Type B pancreatic cell (in vitro differentiated cells): ENCODE results near the gene ANKRD33B. TPM values are rescaled to one million over a fixed set of nuclear protein-coding genes. Genes with fewer than 3 reads are reported as not detected.

Experiments used
- DNase-seq: peaks from one replicate; pipeline ENCODE4 v3.0.0; 2021; ENCODE audit warnings: mixed read lengths; ENCODE audit not compliant: unreplicated experiment; ENCODE audit errors: extremely low spot score
- H3K27ac Mint-ChIP-seq: 2 replicates; pipeline ENCODE4 v1.8.0; 2021; ENCODE audit warnings: mild to moderate bottlenecking, mixed read lengths
- H3K27me3 Mint-ChIP-seq: 2 replicates; pipeline ENCODE4 v1.8.0; 2021; ENCODE audit warnings: mixed read lengths
- H3K36me3 Mint-ChIP-seq: 2 replicates; pipeline ENCODE4 v1.8.0; 2021; ENCODE audit warnings: mixed read lengths
- H3K4me1 Mint-ChIP-seq: one replicate; pipeline ENCODE4 v1.8.0; 2021; ENCODE audit warnings: mixed read lengths; ENCODE audit not compliant: unreplicated experiment
- H3K4me3 Mint-ChIP-seq: 2 replicates; pipeline ENCODE4 v1.8.0; 2021; ENCODE audit warnings: mild to moderate bottlenecking, mixed read lengths
- H3K9me3 Mint-ChIP-seq: 2 replicates; pipeline ENCODE4 v1.8.0; 2021; ENCODE audit warnings: mixed read lengths
- CTCF ChIP-seq: fragments of 200-600 bp; sonication (generic); conservative IDR thresholded peaks from 2 replicates; pipeline ENCODE4 v1.5.0; 2021; ENCODE audit warnings: antibody characterized with exemption, mild to moderate bottlenecking
- total RNA-seq: library from RNA; stranded (reverse); gene quantifications from 2 replicates; pipeline ENCODE4 v1.2.1, GENCODE V29; 2021; ENCODE audit warnings: low replicate concordance

ANKRD33B gene
- total RNA-seq, 1 donor from 2014 or later = 3.4 TPM

- no peak overlapping the region for H3K4me3 Mint-ChIP-seq
- H3K27ac Mint-ChIP-seq = no peak overlapping the region
- no peak for DNase-seq
- H3K36me3 Mint-ChIP-seq = no peaks in the 10 kb centered on the region
- no peak for TF ChIP-seq CTCF
- no peaks in the 10 kb centered on the region for H3K9me3 Mint-ChIP-seq
- peaks cover 13% of the 10 kb centered on the region for H3K4me1 Mint-ChIP-seq
- H3K27me3 Mint-ChIP-seq = peaks cover 18% of the 10 kb centered on the region
Measured at GRCh38 chr5:10538789-10539686, 24.8 kb upstream of the ANKRD33B start.

GRCh38 chr5:10539687-10539998 lies 24.2 kb upstream of the ANKRD33B start:
- Mint-ChIP-seq H3K27me3 (peaks cover 23% of the 10 kb centered on the region), H3K9me3 (no peaks in the 10 kb centered on the region), H3K4me1 (peaks cover 13% of the 10 kb centered on the region), H3K36me3 (no peaks in the 10 kb centered on the region), H3K4me3 (no peak overlapping the region), H3K27ac (no peak overlapping the region)
- DNase-seq = no peak
- TF ChIP-seq CTCF = no peak

GRCh38 chr5:10540036-10540544 lies 23.8 kb upstream of the ANKRD33B start:
- no peak for TF ChIP-seq CTCF
- no peak for DNase-seq
- Mint-ChIP-seq H3K27ac (no peak overlapping the region), H3K4me1 (peaks cover 13% of the 10 kb centered on the region), H3K9me3 (no peaks in the 10 kb centered on the region), H3K36me3 (no peaks in the 10 kb centered on the region), H3K4me3 (no peak overlapping the region), H3K27me3 (peaks cover 23% of the 10 kb centered on the region)

GRCh38 chr5:10540951-10541646 lies 22.8 kb upstream of the ANKRD33B start:
- H3K4me1 Mint-ChIP-seq = peaks cover 13% of the 10 kb centered on the region
- H3K36me3 Mint-ChIP-seq = no peaks in the 10 kb centered on the region
- no peak overlapping the region for H3K27ac Mint-ChIP-seq
- no peak overlapping the region for H3K4me3 Mint-ChIP-seq
- H3K9me3 Mint-ChIP-seq = no peaks in the 10 kb centered on the region
- DNase-seq = no peak
- H3K27me3 Mint-ChIP-seq = peaks cover 26% of the 10 kb centered on the region
- no peak for TF ChIP-seq CTCF

GRCh38 chr5:10542055-10542550 lies 21.8 kb upstream of the ANKRD33B start:
- peaks cover 9% of the 10 kb centered on the region for H3K4me1 Mint-ChIP-seq
- no peak overlapping the region for H3K4me3 Mint-ChIP-seq
- H3K9me3 Mint-ChIP-seq = no peaks in the 10 kb centered on the region
- no peak for TF ChIP-seq CTCF
- H3K36me3 Mint-ChIP-seq = no peaks in the 10 kb centered on the region
- no peak overlapping the region for H3K27ac Mint-ChIP-seq
- peaks cover 32% of the 10 kb centered on the region for H3K27me3 Mint-ChIP-seq
- no peak for DNase-seq
